Duodenal mucosa (tissue), 2 donors: ENCODE measurements around the gene STIM1.

Experiments used
- H3K27ac ChIP-seq: one replicate; pipeline ENCODE4 v1.7.0; 2013; ENCODE audit warnings: low read depth, low read length
- H3K27me3 ChIP-seq, 2 donors: one replicate each; pipeline ENCODE4 v1.7.0; 2013; ENCODE audit warnings: low read length in 2 of 2, control low read depth in 1 of 2; ENCODE audit not compliant: insufficient read depth in 2 of 2, control insufficient read depth in 1 of 2
- H3K36me3 ChIP-seq, 2 donors: one replicate each; pipeline ENCODE4 v1.7.0; 2013; ENCODE audit warnings: low read length in 2 of 2, control low read depth in 1 of 2; ENCODE audit not compliant: insufficient read depth in 2 of 2, control insufficient read depth in 1 of 2
- H3K4me1 ChIP-seq, 2 donors: one replicate each; pipeline ENCODE4 v1.7.0; 2013; ENCODE audit warnings: low read length in 2 of 2, control low read depth in 1 of 2; ENCODE audit not compliant: insufficient read depth in 2 of 2, control insufficient read depth in 1 of 2
- H3K4me3 ChIP-seq, 2 donors: one replicate each; pipeline ENCODE4 v1.7.0; 2013; ENCODE audit warnings: low read length in 2 of 2, low read depth in 1 of 2
- H3K9ac ChIP-seq, 2 donors: one replicate each; pipeline ENCODE4 v1.7.0; 2013; ENCODE audit warnings: low read length in 2 of 2, low read depth in 1 of 2
- H3K9me3 ChIP-seq, 2 donors: one replicate each; pipeline ENCODE4 v1.7.0; 2013; ENCODE audit warnings: low read length in 2 of 2, control low read depth in 1 of 2; ENCODE audit not compliant: control insufficient read depth in 1 of 2

STIM1 gene

GRCh38 chr11:4085575-4085974 is 230.1 kb downstream of the STIM1 start:
- H3K4me1 ChIP-seq = no peaks in the 10 kb centered on the region
- no peaks in the 10 kb centered on the region for H3K9me3 ChIP-seq
- H3K27ac ChIP-seq = no peak overlapping the region
- peaks cover 19 to 47% of the 10 kb centered on the region in 2 donors for H3K36me3 ChIP-seq
- no peaks in the 10 kb centered on the region for H3K27me3 ChIP-seq
- no peak overlapping the region for H3K9ac ChIP-seq
- H3K4me3 ChIP-seq = no peak overlapping the region

- H3K4me3 ChIP-seq = no peak overlapping the region
- no peak overlapping the region for H3K9ac ChIP-seq
- no peaks in the 10 kb centered on the region for H3K27me3 ChIP-seq
- no peaks in the 10 kb centered on the region for H3K4me1 ChIP-seq
- no peak overlapping the region for H3K27ac ChIP-seq
- no peaks in the 10 kb centered on the region for H3K9me3 ChIP-seq
- peaks cover 19 to 49% of the 10 kb centered on the region in 2 donors for H3K36me3 ChIP-seq
Measured at GRCh38 chr11:4086575-4087353, 231.3 kb downstream of the STIM1 start.

GRCh38 chr11:4087551-4087950 is 232.1 kb downstream of the STIM1 start:
- Histone ChIP-seq H3K27me3 (no peaks in the 10 kb centered on the region), H3K4me3 (no peak overlapping the region), H3K4me1 (no peaks in the 10 kb centered on the region), H3K9ac (no peak overlapping the region), H3K27ac (no peak overlapping the region), H3K9me3 (no peaks in the 10 kb centered on the region), H3K36me3 (peaks cover 19 to 42% of the 10 kb centered on the region in 2 donors)

GRCh38 chr11:4090258-4090657 is 234.8 kb downstream of the STIM1 start:
- Histone ChIP-seq H3K27ac (no peak overlapping the region), H3K27me3 (no peaks in the 10 kb centered on the region)

GRCh38 chr11:4092026-4092425 is 236.6 kb downstream of the STIM1 start:
- Histone ChIP-seq H3K9ac (no peak overlapping the region), H3K4me3 (no peak overlapping the region), H3K4me1 (peaks cover 10 to 16% of the 10 kb centered on the region in 2 donors), H3K27ac (no peak overlapping the region), H3K9me3 (no peaks in the 10 kb centered on the region), H3K27me3 (no peaks in the 10 kb centered on the region), H3K36me3 (peaks cover 5 to 8% of the 10 kb centered on the region in 2 donors)

More at GRCh38 chr11:4090258-4090657, 234.8 kb downstream of the STIM1 start:
- Histone ChIP-seq H3K9ac (no peak overlapping the region), H3K4me1 (peaks cover 1 to 5% of the 10 kb centered on the region in 2 donors), H3K9me3 (no peaks in the 10 kb centered on the region), H3K4me3 (no peak overlapping the region), H3K36me3 (peaks cover 11 to 18% of the 10 kb centered on the region in 2 donors)

- Histone ChIP-seq H3K27me3 (no peaks in the 10 kb centered on the region), H3K9me3 (no peaks in the 10 kb centered on the region), H3K4me1 (peaks cover 10 to 16% of the 10 kb centered on the region in 2 donors), H3K9ac (peak overlapping the region; percentile 93 to 97), H3K36me3 (peaks cover 0 to 8% of the 10 kb centered on the region in 2 donors), H3K4me3 (peak overlapping the region; percentile 89 to 96), H3K27ac (peak overlapping the region; percentile 88)
Measured at GRCh38 chr11:4093519-4094347, 238.3 kb downstream of the STIM1 start.

GRCh38 chr11:4094348-4095291 is 239.2 kb downstream of the STIM1 start, which contains the start of gene RRM1:
Gene RRM1 (plus strand): TSS chr11:4094799. CDS start chr11:4095013, 214 bp downstream.
- Histone ChIP-seq H3K9ac (peak within 1 kb of the TSS; percentile 93 to 97), H3K4me1 (peaks cover 10 to 16% of the 10 kb centered on the region in 2 donors), H3K27me3 (no peaks in the 10 kb centered on the region), H3K4me3 (peak within 1 kb of the TSS; percentile 89 to 96), H3K27ac (peak within 1 kb of the TSS; percentile 88), H3K36me3 (peaks cover 0 to 7% of the 10 kb centered on the region in 2 donors), H3K9me3 (no peaks in the 10 kb centered on the region)

GRCh38 chr11:4095509-4096230 is 240.2 kb downstream of the STIM1 start:
- Histone ChIP-seq H3K27ac (no peak overlapping the region), H3K4me1 (peaks cover 16% of the 10 kb centered on the region in 2 donors), H3K9me3 (no peaks in the 10 kb centered on the region), H3K4me3 (peak overlapping the region; percentile 89 to 96), H3K27me3 (no peaks in the 10 kb centered on the region), H3K36me3 (peaks cover 0 to 5% of the 10 kb centered on the region in 2 donors), H3K9ac (peak overlapping the region; percentile 93 to 97)

- peaks cover 0 to 4% of the 10 kb centered on the region in 2 donors for H3K36me3 ChIP-seq
- no peaks in the 10 kb centered on the region for H3K27me3 ChIP-seq
- H3K9ac ChIP-seq = no peak overlapping the region
- no peak overlapping the region for H3K27ac ChIP-seq
- no peaks in the 10 kb centered on the region for H3K9me3 ChIP-seq
- H3K4me3 ChIP-seq = no peak overlapping the region
- peaks cover 16% of the 10 kb centered on the region in 2 donors for H3K4me1 ChIP-seq
Measured at GRCh38 chr11:4098026-4098621, 242.7 kb downstream of the STIM1 start.
